K562 (cell line): ENCODE data around the gene INCENP. TPM values are rescaled to one million over a fixed set of nuclear protein-coding genes. Genes with fewer than 3 reads are reported as not detected.

ENCODE experiments used
- BRD4 ChIP-seq: fragments of 200-600 bp; sonication (generic); IDR thresholded peaks from 2 replicates; pipeline ENCODE4 v1.6.1; 2017; ENCODE audit warnings: inconsistent platforms
- ETS1 ChIP-seq: conservative IDR thresholded peaks from 2 replicates; pipeline ENCODE4 v1.6.1; 2011; ENCODE audit warnings: low read depth, mild to moderate bottlenecking, low read length; ENCODE audit not compliant: control insufficient read depth
- HINFP ChIP-seq: fragments of 450-650 bp; conservative IDR thresholded peaks from 2 replicates; pipeline ENCODE4 v1.6.1; 2016; ENCODE audit warnings: missing genetic modification characterization, low read depth, mild to moderate bottlenecking, control low read depth, missing compliant biosample characterization
- KAT7 ChIP-seq: sonication (generic); formaldehyde crosslinking; IDR thresholded peaks from 2 replicates; pipeline ENCODE4 v1.8.0; 2022; ENCODE audit warnings: missing genetic modification reagents, mild to moderate bottlenecking, borderline replicate concordance
- KLF16 ChIP-seq: IDR thresholded peaks from 2 replicates; pipeline ENCODE4 v1.6.1; 2016; ENCODE audit warnings: antibody characterized with exemption
- MNT ChIP-seq, 2 experiments: fragments of 450-650 bp; conservative IDR thresholded peaks; 2 replicates each; pipeline ENCODE4 v1.6.1; 2017; ENCODE audit warnings: mild to moderate bottlenecking in 2 of 2, moderate library complexity in 2 of 2
- NFRKB ChIP-seq: fragments of 450-650 bp; IDR thresholded peaks from 2 replicates; pipeline ENCODE4 v1.6.1; 2016; ENCODE audit warnings: low read depth
- NR1H2 ChIP-seq: sonication (generic); formaldehyde crosslinking; IDR thresholded peaks from 2 replicates; pipeline ENCODE4 v1.4.0; 2020; ENCODE audit warnings: mild to moderate bottlenecking, missing genetic modification reagents
- RERE ChIP-seq: sonication (generic); formaldehyde crosslinking; IDR thresholded peaks from 2 replicates; pipeline ENCODE4 v1.8.0; 2023; ENCODE audit warnings: missing genetic modification reagents, mild to moderate bottlenecking, borderline replicate concordance
- SIN3B ChIP-seq: fragments of 450-650 bp; IDR thresholded peaks from 2 replicates; pipeline ENCODE4 v1.6.1; 2017; ENCODE audit warnings: low read depth, mild to moderate bottlenecking, moderate library complexity
- SREBF2 ChIP-seq: sonication (generic); formaldehyde crosslinking; IDR thresholded peaks from 2 replicates; pipeline ENCODE4 v1.4.0; 2020; ENCODE audit warnings: mild to moderate bottlenecking, missing genetic modification reagents
- TFAP4 ChIP-seq: sonication (generic); formaldehyde crosslinking; IDR thresholded peaks from 2 replicates; pipeline ENCODE4 v1.8.0; 2022; ENCODE audit warnings: missing genetic modification reagents, mild to moderate bottlenecking, moderate library complexity, borderline replicate concordance
- ZNF277 ChIP-seq: fragments of 250-450 bp; sonication (Bioruptor Pico); IDR thresholded peaks from 2 replicates; pipeline ENCODE4 v1.8.0; 2022; ENCODE audit warnings: inconsistent platforms, mild to moderate bottlenecking, moderate library complexity, borderline replicate concordance
- polyA plus RNA-seq, 8 experiments: library from polyadenylated mRNA; depleted of rRNA in 4 of 8; stranded (reverse) in 5 of 8; unstranded in 3 of 8; fragments of >200 nt; fragmentation: Nextera tagmentation in 2 of 8; fragmentation: Illumina TruSeq in 1 of 8; extraction: Ambion mirVana in 2 of 8; extraction: Trizol in 1 of 8; gene quantifications; 2 replicates each; pipeline versions ENCODE4 v1.2.1 to v1.2.3, GENCODE V29; 2011 to 2014; ENCODE audit warnings: inconsistent platforms in 1 of 8, missing spikeins in 1 of 8
- total RNA-seq, 7 experiments: library from RNA; depleted of rRNA in 6 of 7; stranded (reverse); fragments of >200 nt in 6 of 7; fragmentation: Illumina TruSeq in 2 of 7; extraction: Trizol in 2 of 7; gene quantifications; 2 replicates each; pipeline versions ENCODE4 v1.2.1 to v1.2.3, GENCODE V29; 2011 to 2021; ENCODE audit warnings: low replicate concordance in 1 of 7

Gene INCENP
- total and polyA plus RNA-seq, 9 of the 15 experiments (the other 6 are each of a cell fraction or from before 2014, with no cell fraction given): 1.1 to 97.9 (median 28.2) TPM

GRCh38 chr11:62124186-62125113 is 639 bp downstream of the INCENP start (continued):
- 0 out of 2 replicates have a peak, but pooled peaks have one; percentile 65 for TF ChIP-seq KAT7 (CRISPR knock-in tag)
- 0 out of 2 replicates have a peak, but pooled peaks have one; percentile 40 for TF ChIP-seq ETS1
- TF ChIP-seq ZNF277 (CRISPR knock-in tag): no peak
- TF ChIP-seq RERE (CRISPR knock-in tag): no peak
- TF ChIP-seq BRD4: peak; percentile 85
- peak; percentile 73; the same call in 1 of the 2 replicates for TF ChIP-seq NFRKB
- no peak for TF ChIP-seq SIN3B
- no peak for TF ChIP-seq SREBF2 (CRISPR knock-in tag)
- TF ChIP-seq HINFP (tag): no peak
- TF ChIP-seq MNT (conservative IDR thresholded peaks at IDR 0.05): no peak; a peak in 1 of 4 replicates
- TF ChIP-seq KLF16: no peak
- no peak for TF ChIP-seq NR1H2
- peak; percentile 87 for TF ChIP-seq TFAP4
